Hippocampal formation (tissue), 2 donors: Measurements from ENCODE around the gene CAMTA1.

Source experiments
- DNase-seq, 2 donors: peaks; one replicate each; lab custom pipeline; 2025; lab: John Stamatoyannopoulos, UW

CAMTA1 gene

GRCh38 chr1:6958407-6959030, 173.3 kb downstream of the CAMTA1 start:
- no peak for DNase-seq

- DNase-seq, result no peak
Measured at GRCh38 chr1:6959491-6959890, 174.2 kb downstream of the CAMTA1 start.

GRCh38 chr1:6960291-6960811, 175.1 kb downstream of the CAMTA1 start:
- DNase-seq, result no peak

GRCh38 chr1:6960860-6961259, 175.6 kb downstream of the CAMTA1 start:
- DNase-seq, result no peak

- no peak for DNase-seq
Measured at GRCh38 chr1:6961289-6961688, 176.0 kb downstream of the CAMTA1 start.

GRCh38 chr1:6961905-6962477, 176.7 kb downstream of the CAMTA1 start:
- DNase-seq, result no peak

- no peak for DNase-seq
Measured at GRCh38 chr1:6962478-6962995, 177.3 kb downstream of the CAMTA1 start.

- no peak for DNase-seq
Measured at GRCh38 chr1:6962996-6963911, 178.0 kb downstream of the CAMTA1 start.

GRCh38 chr1:6963912-6964307, 178.7 kb downstream of the CAMTA1 start:
- DNase-seq, result no peak

- DNase-seq, result no peak
Measured at GRCh38 chr1:6965083-6965934, 180.1 kb downstream of the CAMTA1 start.

GRCh38 chr1:6965935-6966241, 180.6 kb downstream of the CAMTA1 start:
- no peak for DNase-seq

GRCh38 chr1:6966326-6966725, 181.1 kb downstream of the CAMTA1 start:
- DNase-seq, result no peak

GRCh38 chr1:6967431-6968111, 182.3 kb downstream of the CAMTA1 start:
- DNase-seq, result no peak

GRCh38 chr1:6969106-6969505, 183.9 kb downstream of the CAMTA1 start:
- no peak for DNase-seq

GRCh38 chr1:6969762-6970161, 184.5 kb downstream of the CAMTA1 start:
- DNase-seq, result no peak

- no peak for DNase-seq
Measured at GRCh38 chr1:6970221-6970620, 185.0 kb downstream of the CAMTA1 start.

- DNase-seq, result no peak
Measured at GRCh38 chr1:6971048-6971447, 185.8 kb downstream of the CAMTA1 start.

GRCh38 chr1:6971699-6972098, 186.4 kb downstream of the CAMTA1 start:
- no peak for DNase-seq

GRCh38 chr1:6972399-6972798, 187.1 kb downstream of the CAMTA1 start:
- DNase-seq, result no peak

- DNase-seq, result peak in 1 of 2 donors; percentile 13
Measured at GRCh38 chr1:6975331-6976043, 190.2 kb downstream of the CAMTA1 start.

- DNase-seq, result no peak
Measured at GRCh38 chr1:6976044-6976375, 190.8 kb downstream of the CAMTA1 start.
